ENCODE results near the gene CFAP20DC.

DNA sequence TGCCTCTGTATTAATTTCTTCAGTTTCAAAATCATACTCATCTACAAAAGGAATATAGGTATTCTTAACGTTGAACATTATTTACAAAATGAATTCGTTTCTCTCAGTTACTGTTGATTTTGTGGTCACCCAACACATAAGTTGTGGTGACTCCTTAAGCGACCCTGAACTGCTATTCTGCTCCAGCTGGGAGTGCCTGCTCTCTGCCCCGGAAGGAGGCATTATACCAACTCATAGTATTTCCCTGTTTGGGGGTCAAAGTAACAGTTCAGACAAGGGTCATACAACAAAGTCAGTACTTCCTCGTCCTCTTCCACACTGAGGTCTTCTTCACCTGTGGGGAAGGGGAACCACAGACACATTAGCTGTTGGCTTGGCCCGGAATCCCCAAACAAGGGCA is 307.6 kb downstream of the CFAP20DC start:
- TF ChIP-seq, protein P1, sequence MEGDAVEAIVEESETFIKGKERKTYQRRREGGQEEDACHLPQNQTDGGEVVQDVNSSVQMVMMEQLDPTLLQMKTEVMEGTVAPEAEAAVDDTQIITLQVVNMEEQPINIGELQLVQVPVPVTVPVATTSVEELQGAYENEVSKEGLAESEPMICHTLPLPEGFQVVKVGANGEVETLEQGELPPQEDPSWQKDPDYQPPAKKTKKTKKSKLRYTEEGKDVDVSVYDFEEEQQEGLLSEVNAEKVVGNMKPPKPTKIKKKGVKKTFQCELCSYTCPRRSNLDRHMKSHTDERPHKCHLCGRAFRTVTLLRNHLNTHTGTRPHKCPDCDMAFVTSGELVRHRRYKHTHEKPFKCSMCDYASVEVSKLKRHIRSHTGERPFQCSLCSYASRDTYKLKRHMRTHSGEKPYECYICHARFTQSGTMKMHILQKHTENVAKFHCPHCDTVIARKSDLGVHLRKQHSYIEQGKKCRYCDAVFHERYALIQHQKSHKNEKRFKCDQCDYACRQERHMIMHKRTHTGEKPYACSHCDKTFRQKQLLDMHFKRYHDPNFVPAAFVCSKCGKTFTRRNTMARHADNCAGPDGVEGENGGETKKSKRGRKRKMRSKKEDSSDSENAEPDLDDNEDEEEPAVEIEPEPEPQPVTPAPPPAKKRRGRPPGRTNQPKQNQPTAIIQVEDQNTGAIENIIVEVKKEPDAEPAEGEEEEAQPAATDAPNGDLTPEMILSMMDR (IDR thresholded peaks at IDR 0.05; ENCODE audit: insufficient read depth, low read depth, low read length) = no peak
- TF ChIP-seq EZH2 (IDR thresholded peaks at IDR 0.05; ENCODE audit: insufficient read depth, low read length) = no peak
